Vagina (tissue), 2 donors: ENCODE results near the gene KLHDC7B.

ENCODE experiments used
- CTCF ChIP-seq, 3 experiments: fragments of 450-650 bp in 2 of 3; fragments of 200-600 bp in 1 of 3; sonication (generic) in 1 of 3; IDR thresholded peaks; one replicate each; pipeline ENCODE4 v1.5.1; 2017 to 2019; ENCODE audit warnings: antibody characterized with exemption in 3 of 3, mild to moderate bottlenecking in 2 of 3, moderate library complexity in 2 of 3
- POLR2A ChIP-seq, 2 donors: fragments of 450-650 bp; IDR thresholded peaks; one replicate each; pipeline ENCODE4 v1.6.1; 2017; ENCODE audit warnings: antibody characterized with exemption in 2 of 2, mild to moderate bottlenecking in 2 of 2, moderate library complexity in 2 of 2
- POLR2AphosphoS5 ChIP-seq, 2 donors: sonication (generic); formaldehyde crosslinking; IDR thresholded peaks; one replicate each; pipeline ENCODE4 v1.9.0; 2017; ENCODE audit warnings: antibody characterized with exemption in 2 of 2, mild to moderate bottlenecking in 2 of 2, low read depth in 1 of 2; ENCODE audit not compliant: insufficient read depth in 1 of 2

- no peak for TF ChIP-seq CTCF (IDR thresholded peaks at IDR 0.05)
- no peak for TF ChIP-seq POLR2A (IDR thresholded peaks at IDR 0.05)
- TF ChIP-seq POLR2AphosphoS5 (IDR thresholded peaks at IDR 0.05; ENCODE audit: insufficient read depth in 1 of 2, low read depth in 1 of 2), result no peak
Observed at GRCh38 chr22:50502096-50502495, 43.6 kb upstream of the KLHDC7B start.
